ENCODE results near the gene TFB1M. TPM values are rescaled to one million over a fixed set of nuclear protein-coding genes. Genes with fewer than 3 reads are reported as not detected.

Gene TFB1M
- polyA plus RNA-seq, 2 of the 4 experiments (the other 2 are of a cell fraction), result 9.8 to 19.5 TPM

GRCh38 chr6:155303361-155303870 is 10.9 kb downstream of the TFB1M start (continued):
- no peak for TF ChIP-seq HMGXB4 (CRISPR knock-in tag; IDR thresholded peaks at IDR 0.05; ENCODE audit: borderline replicate concordance)
- no peak for TF ChIP-seq HES2 (IDR thresholded peaks at IDR 0.05)
- no peak for TF ChIP-seq FOXS1 (CRISPR knock-in tag; IDR thresholded peaks at IDR 0.05)
- no peak for TF ChIP-seq RFX5 (IDR thresholded peaks at IDR 0.05)
- TF ChIP-seq SREBF2 (IDR thresholded peaks at IDR 0.05), result no peak

GRCh38 chr6:155301867-155302266 is 12.4 kb downstream of the TFB1M start:
- Histone ChIP-seq H3K9me3 (no peaks in the 10 kb centered on the region), H3K4me1 (0 out of 3 replicates have a peak, but pooled peaks cover 3% of the 10 kb centered on the region), H3K4me2 (no peak overlapping the region), H3K4me3 (no peak overlapping the region), H3K27ac (no peak overlapping the region)
- 88% methylated on average over 2 of the region's 2 CpGs for WGBS (ENCODE audit: missing lambda C conversion rate)
- no peak for ATAC-seq
- no peak for FAIRE-seq
- ChIA-PET CTCF (interaction anchor here (1.1 kb wide), 1 partner anchor 21 kb away, joined by 3 read pairs; no protein-coding TSS in a partner anchor), POLR2A (no interaction called here)
- no peak for DNase-seq (ENCODE audit: low read depth in 1 of 2, low spot score in 1 of 2)
- TF ChIP-seq HOXB13 (CRISPR knock-in tag; IDR thresholded peaks at IDR 0.05; ENCODE audit: low read depth) (no peak), CHD4 (IDR thresholded peaks at IDR 0.05; ENCODE audit: borderline replicate concordance) (no peak), HES2 (IDR thresholded peaks at IDR 0.05) (no peak), ZSCAN20 (CRISPR knock-in tag; IDR thresholded peaks at IDR 0.05) (no peak), MAZ (IDR thresholded peaks at IDR 0.05; ENCODE audit: borderline replicate concordance, low read depth, low read length) (no peak), JUN (IDR thresholded peaks at IDR 0.05) (no peak)

GRCh38 chr6:155297669-155298068 is 16.6 kb downstream of the TFB1M start:
- CTCF ChIA-PET, result no interaction called here
- H3K4me1 ChIP-seq, result no peaks in the 10 kb centered on the region
- TF ChIP-seq REST (IDR thresholded peaks at IDR 0.05), result no peak
- TF ChIP-seq HES2 (IDR thresholded peaks at IDR 0.05), result no peak
- TF ChIP-seq HDAC2 (IDR thresholded peaks at IDR 0.05), result no peak
- no peak for TF ChIP-seq FOSB (CRISPR knock-in tag; IDR thresholded peaks at IDR 0.05)
- TF ChIP-seq PBX3 (IDR thresholded peaks at IDR 0.05), result no peak
- no peak for TF ChIP-seq MAFK (IDR thresholded peaks at IDR 0.05; ENCODE audit: partially characterized antibody)
- TF ChIP-seq ZNF302 (CRISPR knock-in tag; IDR thresholded peaks at IDR 0.05), result no peak
- no peak for TF ChIP-seq CTCF (IDR thresholded peaks at IDR 0.05)
- no peak for TF ChIP-seq FOXS1 (CRISPR knock-in tag; IDR thresholded peaks at IDR 0.05)
- TF ChIP-seq EHMT2 (IDR thresholded peaks at IDR 0.05; ENCODE audit: low read depth), result no peak
- no peak for TF ChIP-seq RAD21 (conservative IDR thresholded peaks at IDR 0.05 in 1 of 2, IDR thresholded peaks at IDR 0.05 in 1 of 2)
- no peak for TF ChIP-seq HEYL (CRISPR knock-in tag; IDR thresholded peaks at IDR 0.05)
- TF ChIP-seq ZFP36 (IDR thresholded peaks at IDR 0.05; ENCODE audit: borderline replicate concordance, partially characterized antibody), result no peak
- no peak for TF ChIP-seq HOXB13 (CRISPR knock-in tag; IDR thresholded peaks at IDR 0.05; ENCODE audit: low read depth)
- TF ChIP-seq CBX2 (IDR thresholded peaks at IDR 0.05; ENCODE audit: borderline replicate concordance, low read depth), result no peak
- TF ChIP-seq NR3C1 (IDR thresholded peaks at IDR 0.05), result no peak
- no peak for TF ChIP-seq CHD4 (IDR thresholded peaks at IDR 0.05; ENCODE audit: borderline replicate concordance)
- TF ChIP-seq SMC3 (IDR thresholded peaks at IDR 0.05), result no peak
- TF ChIP-seq ESRRA (IDR thresholded peaks at IDR 0.05; ENCODE audit: borderline replicate concordance, low read length), result no peak
- no peak for TF ChIP-seq BHLHE40 (IDR thresholded peaks at IDR 0.05; ENCODE audit: low read depth, low read length)
- H3K4me3 ChIP-seq, result no peak overlapping the region
- no peak overlapping the region for H3K27ac ChIP-seq
- 88% methylated on average over 3 of the region's 3 CpGs for WGBS (ENCODE audit: missing lambda C conversion rate)
- H3K9me3 ChIP-seq, result no peaks in the 10 kb centered on the region
- FAIRE-seq, result no peak
- no peak for ATAC-seq
- H3K4me2 ChIP-seq, result no peak overlapping the region
- POLR2A ChIA-PET, result no interaction called here
- DNase-seq (ENCODE audit: low read depth in 1 of 2, low spot score in 1 of 2), result no peak

Measured in A549 (cell line).